NCI-H2081 (cell line): ENCODE results near the gene MAMSTR.
"Not testable (repeated sequence)": the region's sequence is repeated elsewhere in the genome, so short reads cannot be mapped to it uniquely, and the experiment has no call there.

Experiments used
- DNase-seq, 2 experiments: peaks; one replicate each; lab custom pipeline; 2025; lab: John Stamatoyannopoulos, UW

MAMSTR gene

GRCh38 chr19:48718711-48719231, 754 bp downstream of the MAMSTR start:
- DNase-seq: no peak

- not testable (repeated sequence) for DNase-seq
These were observed 1.4 kb downstream of the MAMSTR start for GRCh38 chr19:48718106-48718505.

DNA sequence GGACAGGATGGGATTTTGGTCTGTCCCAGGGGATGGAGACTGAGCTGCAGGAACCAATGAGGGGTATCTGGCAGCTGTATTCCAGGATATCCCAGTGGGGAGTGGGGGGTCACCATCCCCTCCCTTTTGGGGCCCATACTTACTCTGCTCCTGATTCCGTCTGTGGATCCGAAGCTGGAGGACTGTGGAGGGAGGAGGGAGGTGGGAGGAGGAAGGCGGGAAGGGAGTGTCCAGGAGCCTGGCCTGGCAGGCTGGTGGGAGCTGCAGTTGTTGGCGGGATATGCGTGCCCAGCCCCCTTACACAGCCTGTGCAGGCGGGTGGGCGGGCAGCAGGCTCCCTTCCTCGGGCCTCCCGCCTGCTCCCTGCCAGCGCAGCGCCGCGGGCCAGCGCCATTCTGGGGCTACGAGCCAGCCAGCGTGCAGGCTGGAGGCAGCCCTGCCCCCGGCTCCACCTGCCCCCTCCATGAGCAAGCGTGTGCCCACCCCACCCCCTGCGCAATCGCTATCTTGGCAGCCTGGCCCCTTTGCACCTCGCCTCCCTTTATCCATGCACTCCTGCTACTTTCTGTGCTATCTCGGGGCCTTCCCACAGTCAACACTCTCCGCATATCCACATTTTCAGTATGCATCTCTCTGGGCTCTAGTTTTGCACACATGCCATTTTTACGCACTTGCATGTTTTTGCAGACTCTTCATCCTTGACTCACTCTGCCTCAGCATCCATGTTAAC, 2.8 kb downstream of the MAMSTR start:
- DNase-seq: peak in 1 of 2 experiments; percentile 38

DNA sequence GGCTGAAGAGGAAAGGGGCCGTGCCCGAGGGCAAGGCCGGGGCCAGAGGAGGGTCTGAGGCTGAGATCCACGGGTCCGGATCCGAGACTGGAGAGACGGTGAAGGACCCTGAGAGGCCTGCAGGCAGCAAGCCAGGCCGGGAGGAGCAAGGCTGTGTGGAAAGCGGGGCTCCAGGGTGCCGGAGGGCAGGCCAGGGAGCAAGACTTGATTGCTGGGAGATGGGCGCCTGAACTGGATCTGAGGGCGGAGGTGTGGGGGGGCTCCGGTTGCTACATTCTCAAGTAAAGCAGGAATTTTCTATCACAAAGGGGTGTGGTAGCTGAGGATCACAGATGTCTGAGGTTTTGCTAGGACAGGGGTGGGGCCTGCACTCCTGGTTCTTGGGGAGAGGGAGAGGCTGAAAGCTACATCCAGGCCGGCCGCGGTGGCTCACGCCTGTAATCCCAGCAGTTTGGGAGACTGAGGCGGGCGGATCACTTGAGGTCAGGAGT, 3.8 kb downstream of the MAMSTR start:
- no peak for DNase-seq

GRCh38 chr19:48714759-48715675, 4.5 kb downstream of the MAMSTR start:
- DNase-seq: no peak

DNA sequence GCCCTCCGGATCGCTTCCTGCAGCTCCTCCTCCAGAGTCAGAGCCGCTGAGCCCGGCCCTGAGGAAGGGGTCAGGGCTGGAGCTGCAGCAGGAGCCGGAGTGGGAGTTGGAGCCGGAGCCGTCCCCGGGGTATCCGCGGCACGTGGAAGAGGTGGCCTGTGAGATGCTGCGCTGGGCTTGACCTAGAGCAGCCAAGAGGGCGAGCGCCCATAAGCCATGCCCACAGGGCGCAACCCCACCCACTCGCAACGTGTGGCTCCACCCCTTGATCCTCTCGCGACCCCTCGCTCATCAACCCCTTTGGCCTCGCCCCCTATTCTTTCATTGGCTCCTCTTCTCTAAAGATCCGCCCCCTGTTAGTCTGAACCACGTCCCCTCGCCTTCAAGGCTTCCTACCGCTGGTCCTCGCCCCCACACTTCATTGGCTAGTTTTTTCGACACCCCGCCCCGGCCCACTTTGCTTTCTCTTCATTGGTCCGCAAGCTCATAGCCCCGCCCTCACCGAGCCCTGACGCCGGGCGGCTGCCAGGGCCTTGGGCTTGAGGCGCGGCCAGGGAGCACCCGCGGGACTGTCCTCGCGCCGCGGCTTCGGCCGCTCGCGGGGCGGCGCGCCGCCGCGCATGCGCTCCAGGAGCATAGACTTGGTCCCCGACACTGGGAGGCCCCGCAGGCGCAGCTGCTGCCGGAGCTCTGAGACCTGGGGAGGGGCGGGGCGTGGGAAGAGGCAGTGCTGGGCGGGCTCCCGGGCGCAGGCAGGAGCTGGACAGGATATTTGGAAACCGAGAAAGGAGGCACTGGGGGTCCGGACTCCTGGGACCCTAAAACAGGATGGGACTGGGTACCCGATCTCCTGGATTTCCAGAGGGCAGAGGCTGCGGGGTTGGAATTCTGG, 5.4 kb downstream of the MAMSTR start:
- peak; percentile 98 for DNase-seq

GRCh38 chr19:48713041-48713863, 6.3 kb downstream of the MAMSTR start:
- no peak for DNase-seq

- no peak for DNase-seq
These were observed 8.3 kb downstream of the MAMSTR start for GRCh38 chr19:48711106-48711662.

GRCh38 chr19:48708471-48708870, 11.1 kb downstream of the MAMSTR start:
- DNase-seq: no peak

GRCh38 chr19:48705431-48705830, 14.1 kb downstream of the MAMSTR start:
- no peak for DNase-seq

GRCh38 chr19:48703316-48703715, 16.2 kb downstream of the MAMSTR start:
- DNase-seq: no peak

GRCh38 chr19:48702701-48703100, 16.8 kb downstream of the MAMSTR start:
- DNase-seq: no peak

GRCh38 chr19:48698046-48698445, 21.5 kb downstream of the MAMSTR start:
- no peak for DNase-seq

GRCh38 chr19:48696353-48697010, 23.0 kb downstream of the MAMSTR start:
- peak in 1 of 2 experiments; percentile 52 for DNase-seq

DNA sequence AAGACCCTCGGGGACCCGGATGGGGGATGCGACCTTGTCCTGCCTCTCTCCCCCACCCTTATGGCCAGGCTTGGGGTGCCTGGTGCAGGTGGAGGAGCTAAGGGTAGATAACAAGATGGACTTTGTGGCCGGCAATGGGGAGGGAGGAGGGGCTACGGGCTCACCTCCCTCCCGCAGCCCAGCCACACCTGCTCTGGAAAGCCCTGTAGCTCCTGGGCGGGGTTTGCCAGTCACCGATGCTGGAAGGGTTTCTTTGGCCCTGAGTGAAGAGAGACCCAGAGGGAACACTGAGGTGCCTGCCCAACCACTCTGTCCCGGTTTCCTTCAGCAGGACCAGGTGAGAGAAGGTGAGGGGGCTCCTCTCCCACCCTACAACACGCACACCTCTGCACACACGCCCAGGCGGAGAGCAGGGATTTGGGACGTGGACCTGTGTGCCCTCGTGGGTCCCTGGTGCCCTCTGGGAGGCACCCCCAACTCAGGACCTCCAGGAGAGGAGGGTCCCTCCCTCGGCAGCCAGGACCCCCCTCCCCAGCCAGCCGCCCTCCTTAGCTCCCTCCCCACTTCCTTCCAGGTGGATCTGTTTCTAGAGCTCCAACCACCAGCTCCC, 23.7 kb downstream of the MAMSTR start, which contains the start of gene FUT2:
FUT2 (plus strand) TSS at position 229 of the 610 bp plus-strand sequence. CDS start 6,986 bp downstream, outside the sequence.
- peak; percentile 61 to 81 for DNase-seq

DNA sequence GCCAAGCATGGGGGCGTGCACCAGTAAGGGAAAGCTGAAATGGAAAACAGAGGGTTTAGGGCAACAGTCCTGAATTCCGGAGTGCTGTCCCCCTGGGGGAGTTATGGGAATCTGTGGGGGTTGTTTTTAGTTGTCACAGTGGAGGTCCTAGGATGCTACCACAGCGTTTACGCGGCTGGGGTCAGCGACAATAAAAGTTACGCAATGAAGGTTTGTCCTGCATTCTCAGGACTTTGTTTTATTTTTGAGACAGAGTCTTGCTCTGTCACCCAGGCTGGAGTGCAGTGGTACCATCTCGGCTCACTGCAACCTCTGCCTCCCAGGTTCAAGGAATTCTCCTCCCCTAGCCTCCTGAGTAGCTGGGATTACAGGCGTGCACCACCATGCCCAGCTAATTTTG, 25.9 kb downstream of the MAMSTR start:
- DNase-seq: not testable (repeated sequence)

- DNase-seq: no peak
These were observed 30.1 kb downstream of the MAMSTR start for GRCh38 chr19:48689449-48689848.

- DNase-seq: no peak
These were observed 31.7 kb downstream of the MAMSTR start for GRCh38 chr19:48687776-48688175.

- DNase-seq: not testable (repeated sequence)
These were observed 32.9 kb downstream of the MAMSTR start for GRCh38 chr19:48686637-48687036.
